Measurements from ENCODE around the gene OR2F1. TPM values are rescaled to one million over a fixed set of nuclear protein-coding genes. Genes with fewer than 3 reads are reported as not detected.

Gene OR2F1
- total RNA-seq, 1 donor from 2014 or later, result not detected

DNA sequence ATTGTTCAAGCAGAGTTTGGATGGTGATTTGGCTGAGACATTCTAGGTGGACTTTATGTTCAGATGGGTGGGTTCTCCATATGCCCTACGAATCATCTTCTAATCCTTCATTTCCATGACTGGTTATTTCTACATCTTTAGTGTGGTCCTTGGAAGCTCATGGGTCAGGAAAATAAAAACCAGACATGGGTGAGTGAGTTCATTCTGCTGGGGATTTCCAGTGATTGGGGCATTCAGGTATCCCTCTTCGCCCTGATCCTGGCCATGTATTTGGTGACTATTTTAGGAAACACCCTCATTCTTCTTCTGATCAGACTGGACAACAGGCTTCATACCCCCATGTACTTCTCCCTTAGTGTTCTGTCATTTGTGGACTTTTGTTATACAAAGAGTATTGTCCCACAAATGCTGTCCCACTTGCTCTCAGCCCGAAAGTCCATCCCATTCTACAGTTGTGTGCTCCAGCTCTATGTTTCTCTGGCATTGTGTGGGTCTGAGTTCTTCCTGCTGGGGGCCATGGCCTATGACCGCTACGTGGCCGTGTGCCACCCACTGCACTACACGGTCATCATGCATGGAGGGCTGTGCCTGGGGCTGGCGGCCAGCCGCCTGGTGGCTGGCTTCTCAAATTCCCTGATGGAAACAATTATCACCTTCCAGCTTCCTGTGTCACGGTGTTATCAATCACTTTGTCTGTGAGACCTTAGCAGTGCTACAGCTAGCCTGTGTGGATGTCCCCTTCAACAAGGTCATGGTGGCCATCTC is 26.3 kb downstream of the OR2F1 start:
- H3K27ac ChIP-seq, result no peak overlapping the region
- H3K27me3 ChIP-seq, result no peaks in the 10 kb centered on the region
- no peak overlapping the region for H3K4me3 ChIP-seq
- TF ChIP-seq, protein P1, sequence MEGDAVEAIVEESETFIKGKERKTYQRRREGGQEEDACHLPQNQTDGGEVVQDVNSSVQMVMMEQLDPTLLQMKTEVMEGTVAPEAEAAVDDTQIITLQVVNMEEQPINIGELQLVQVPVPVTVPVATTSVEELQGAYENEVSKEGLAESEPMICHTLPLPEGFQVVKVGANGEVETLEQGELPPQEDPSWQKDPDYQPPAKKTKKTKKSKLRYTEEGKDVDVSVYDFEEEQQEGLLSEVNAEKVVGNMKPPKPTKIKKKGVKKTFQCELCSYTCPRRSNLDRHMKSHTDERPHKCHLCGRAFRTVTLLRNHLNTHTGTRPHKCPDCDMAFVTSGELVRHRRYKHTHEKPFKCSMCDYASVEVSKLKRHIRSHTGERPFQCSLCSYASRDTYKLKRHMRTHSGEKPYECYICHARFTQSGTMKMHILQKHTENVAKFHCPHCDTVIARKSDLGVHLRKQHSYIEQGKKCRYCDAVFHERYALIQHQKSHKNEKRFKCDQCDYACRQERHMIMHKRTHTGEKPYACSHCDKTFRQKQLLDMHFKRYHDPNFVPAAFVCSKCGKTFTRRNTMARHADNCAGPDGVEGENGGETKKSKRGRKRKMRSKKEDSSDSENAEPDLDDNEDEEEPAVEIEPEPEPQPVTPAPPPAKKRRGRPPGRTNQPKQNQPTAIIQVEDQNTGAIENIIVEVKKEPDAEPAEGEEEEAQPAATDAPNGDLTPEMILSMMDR (IDR thresholded peaks at IDR 0.05), result no peak
- H3K9me3 ChIP-seq, result no peaks in the 10 kb centered on the region
- no peaks in the 10 kb centered on the region for H3K4me1 ChIP-seq
- DNase-seq (ENCODE audit: low spot score in 2 of 2), result no peak
- H3K36me3 ChIP-seq, result no peaks in the 10 kb centered on the region
- intact Hi-C loops (cut with DNase I), result no loop called here

DNA sequence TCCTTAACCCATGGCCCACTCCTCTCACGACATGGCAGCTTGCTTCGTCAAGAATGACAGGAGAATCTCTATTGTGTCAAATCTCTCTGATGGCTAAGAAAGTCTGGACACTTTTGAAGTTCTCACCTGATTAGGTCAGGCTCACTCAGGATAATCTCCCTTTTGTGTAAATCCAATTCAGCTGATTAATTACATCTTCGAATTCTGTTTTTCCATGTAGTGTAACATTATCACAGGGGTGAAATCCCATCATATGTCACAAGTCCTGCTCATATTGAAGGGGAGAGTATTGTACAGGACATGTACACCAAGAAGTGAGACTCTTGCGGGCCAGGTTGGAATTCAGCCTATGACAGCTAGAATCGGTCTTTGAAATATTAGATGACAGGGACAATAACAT is 29.3 kb downstream of the OR2F1 start:
- no peaks in the 10 kb centered on the region for H3K4me1 ChIP-seq
- intact Hi-C loops (cut with DNase I), result no loop called here
- H3K36me3 ChIP-seq, result no peaks in the 10 kb centered on the region
- no peak for DNase-seq (ENCODE audit: low spot score in 2 of 2)
- H3K27ac ChIP-seq, result no peak overlapping the region
- no peaks in the 10 kb centered on the region for H3K9me3 ChIP-seq
- no peak overlapping the region for H3K4me3 ChIP-seq
- H3K27me3 ChIP-seq, result no peaks in the 10 kb centered on the region
- TF ChIP-seq, protein P1 (IDR thresholded peaks at IDR 0.05), result no peak

DNA sequence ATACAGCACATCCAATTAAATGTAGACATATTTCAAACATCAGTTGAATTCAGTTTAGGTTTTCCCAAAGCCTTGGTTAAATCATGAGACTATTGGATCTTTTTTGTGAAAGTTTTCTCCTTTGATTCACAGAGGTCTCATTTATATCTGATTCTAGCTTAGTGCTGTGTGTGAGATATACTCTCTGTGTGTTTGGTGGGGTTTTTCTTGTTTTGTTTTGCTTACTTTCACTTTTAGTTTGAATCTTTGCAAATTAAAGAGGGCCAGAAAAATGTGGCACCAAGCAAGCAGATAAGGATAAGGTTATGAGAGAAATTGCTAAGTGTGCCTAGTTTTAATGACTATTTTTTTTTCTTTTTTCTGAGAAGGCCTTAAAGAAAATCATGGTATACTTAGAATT is 32.9 kb downstream of the OR2F1 start:
- no peak overlapping the region for H3K27ac ChIP-seq
- TF ChIP-seq, protein P1 (IDR thresholded peaks at IDR 0.05), result no peak
- no peaks in the 10 kb centered on the region for H3K36me3 ChIP-seq
- H3K4me3 ChIP-seq, result no peak overlapping the region
- H3K9me3 ChIP-seq, result no peaks in the 10 kb centered on the region
- no peaks in the 10 kb centered on the region for H3K27me3 ChIP-seq
- intact Hi-C loops (cut with DNase I), result no loop called here
- no peaks in the 10 kb centered on the region for H3K4me1 ChIP-seq
- no peak for DNase-seq (ENCODE audit: low spot score in 2 of 2)

DNA sequence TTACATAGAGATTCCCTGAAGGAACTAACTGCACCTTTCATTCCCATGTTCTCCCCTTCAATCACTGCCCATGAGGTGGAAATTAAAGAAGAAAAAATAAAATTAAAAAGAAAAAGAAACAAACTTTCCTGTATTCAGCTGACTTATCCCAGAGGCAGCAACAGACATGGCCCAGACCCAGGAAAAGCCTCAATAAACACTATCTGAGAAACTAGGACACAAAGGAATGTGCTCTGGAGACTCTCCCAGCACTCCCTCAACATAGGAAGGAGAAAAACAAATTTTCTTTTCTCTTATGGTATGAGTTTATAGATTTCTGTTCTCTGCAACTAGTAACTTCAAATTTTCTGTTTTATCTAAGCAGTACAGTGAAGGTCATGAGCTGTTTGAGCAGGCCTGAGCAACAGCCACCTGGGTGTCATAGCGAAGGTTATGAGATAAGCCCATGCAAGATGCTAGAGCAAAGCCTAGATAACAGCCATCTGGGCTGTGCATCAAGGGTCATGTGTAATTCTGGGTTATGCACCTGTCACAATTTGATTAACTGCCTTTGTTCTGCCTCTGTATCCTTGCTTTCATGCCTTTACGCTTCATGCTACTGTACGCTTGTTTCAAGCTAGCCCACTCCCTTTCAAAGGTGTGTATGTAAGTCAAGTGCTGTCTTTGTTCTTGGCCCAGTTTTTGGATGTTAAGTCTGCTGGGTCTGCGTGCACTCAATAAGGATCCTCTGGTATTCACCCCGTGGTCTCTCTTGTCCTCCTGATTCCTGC is 34.5 kb downstream of the OR2F1 start:
- TF ChIP-seq, protein P1 (IDR thresholded peaks at IDR 0.05), result no peak
- H3K36me3 ChIP-seq, result no peaks in the 10 kb centered on the region
- DNase-seq (ENCODE audit: low spot score in 2 of 2), result no peak
- H3K4me3 ChIP-seq, result no peak overlapping the region
- H3K27me3 ChIP-seq, result no peaks in the 10 kb centered on the region
- H3K4me1 ChIP-seq, result no peaks in the 10 kb centered on the region
- peak overlapping the region in 1 of 2 donors; percentile 24 for H3K27ac ChIP-seq
- H3K9me3 ChIP-seq, result no peaks in the 10 kb centered on the region
- intact Hi-C loops (cut with DNase I), result no loop called here

DNA sequence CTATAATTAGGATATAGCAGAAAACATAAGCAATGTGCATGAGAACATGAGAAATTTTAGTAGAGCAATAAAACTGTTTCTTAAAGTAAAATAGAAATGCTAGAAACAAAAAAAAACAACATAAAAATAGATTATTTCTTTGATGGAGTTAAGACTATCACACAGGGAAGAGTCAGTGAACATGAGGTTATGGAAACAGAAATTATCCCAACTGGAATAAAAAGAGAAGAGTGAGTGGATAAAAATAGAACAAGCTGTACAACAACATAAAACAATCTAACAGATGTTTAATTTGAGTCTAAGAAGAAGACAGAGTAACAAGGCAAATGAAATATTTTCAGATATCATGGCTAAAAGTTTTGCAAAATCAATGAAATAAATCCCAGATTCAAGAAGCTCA is 38.0 kb downstream of the OR2F1 start:
- TF ChIP-seq, protein P1 (IDR thresholded peaks at IDR 0.05), result no peak
- no peak for DNase-seq (ENCODE audit: low spot score in 2 of 2)

More for the DNA sequence above, 38.0 kb downstream of the OR2F1 start:
- intact Hi-C loops (cut with DNase I), result no loop called here
- Histone ChIP-seq H3K36me3 (no peaks in the 10 kb centered on the region), H3K9me3 (no peaks in the 10 kb centered on the region), H3K27me3 (no peaks in the 10 kb centered on the region), H3K4me1 (no peaks in the 10 kb centered on the region), H3K27ac (no peak overlapping the region), H3K4me3 (no peak overlapping the region)

Data from ascending aorta (tissue), 2 donors.